Glutamatergic neuron (in vitro differentiated cells): Measurements from ENCODE around the gene SLC28A3. TPM values are rescaled to one million over a fixed set of nuclear protein-coding genes. Genes with fewer than 3 reads are reported as not detected.
"Not testable (repeated sequence)": the region's sequence is repeated elsewhere in the genome, so short reads cannot be mapped to it uniquely, and the experiment has no call there.

Experiments
- DNase-seq: peaks from one replicate; pipeline ENCODE4 v3.0.0; 2022
- H3K27ac Mint-ChIP-seq: one replicate; pipeline ENCODE4 v1.8.0; 2020; ENCODE audit warnings: mild to moderate bottlenecking, mixed read lengths, inconsistent platforms; ENCODE audit not compliant: unreplicated experiment
- H3K27me3 Mint-ChIP-seq: one replicate; pipeline ENCODE4 v1.8.0; 2020; ENCODE audit warnings: mild to moderate bottlenecking, moderate library complexity, mixed read lengths, inconsistent platforms; ENCODE audit not compliant: unreplicated experiment
- H3K36me3 Mint-ChIP-seq: one replicate; pipeline ENCODE4 v1.8.0; 2020; ENCODE audit warnings: mild to moderate bottlenecking, mixed read lengths, inconsistent platforms; ENCODE audit not compliant: unreplicated experiment
- H3K4me1 Mint-ChIP-seq: one replicate; pipeline ENCODE4 v1.8.0; 2020; ENCODE audit warnings: mild to moderate bottlenecking, low read depth, mixed read lengths, inconsistent platforms; ENCODE audit not compliant: unreplicated experiment
- H3K4me3 Mint-ChIP-seq: one replicate; pipeline ENCODE4 v1.8.0; 2020; ENCODE audit warnings: mild to moderate bottlenecking, mixed read lengths, inconsistent platforms; ENCODE audit not compliant: unreplicated experiment
- H3K9me3 Mint-ChIP-seq: one replicate; pipeline ENCODE4 v1.8.0; 2020; ENCODE audit warnings: mild to moderate bottlenecking, moderate library complexity, mixed read lengths, inconsistent platforms; ENCODE audit not compliant: unreplicated experiment
- total RNA-seq: library from RNA; stranded (reverse); fragmentation: NEBNext Ultra II Directional; extraction: Animal tissue kit (Norgen Biotek cat#: 25700); gene quantifications from one replicate; pipeline ENCODE4 v1.2.1, GENCODE V29; 2021; ENCODE audit not compliant: unreplicated experiment
- TF ChIP-seq, protein P1 (sequence below): fragments of 200-600 bp; sonication (generic); IDR thresholded peaks from one replicate; pipeline ENCODE4 v1.5.0; 2021; ENCODE audit not compliant: partially characterized antibody, unreplicated experiment

The SLC28A3 gene
- total RNA-seq, 1 donor from 2014 or later, result not detected

DNA sequence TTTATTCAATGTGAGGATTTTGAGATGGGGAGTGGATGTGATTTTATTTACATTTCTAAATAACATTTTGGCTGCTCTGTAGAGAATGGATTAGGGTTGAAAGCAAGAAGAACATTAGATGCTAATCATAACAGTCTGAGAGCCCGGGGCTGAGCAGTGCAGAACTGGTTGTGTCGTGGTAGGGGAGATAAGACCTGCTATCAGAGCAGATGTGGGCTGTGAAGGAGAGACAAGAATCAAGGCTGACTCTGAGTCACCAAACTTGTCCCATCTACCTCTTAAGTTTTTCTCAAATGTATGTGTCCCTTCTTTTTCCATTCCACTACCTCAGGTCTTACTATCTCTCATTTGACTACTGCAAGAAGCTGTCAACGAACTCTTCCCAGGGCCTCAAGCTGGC lies 35.4 kb upstream of the SLC28A3 start:
- TF ChIP-seq, protein P1, sequence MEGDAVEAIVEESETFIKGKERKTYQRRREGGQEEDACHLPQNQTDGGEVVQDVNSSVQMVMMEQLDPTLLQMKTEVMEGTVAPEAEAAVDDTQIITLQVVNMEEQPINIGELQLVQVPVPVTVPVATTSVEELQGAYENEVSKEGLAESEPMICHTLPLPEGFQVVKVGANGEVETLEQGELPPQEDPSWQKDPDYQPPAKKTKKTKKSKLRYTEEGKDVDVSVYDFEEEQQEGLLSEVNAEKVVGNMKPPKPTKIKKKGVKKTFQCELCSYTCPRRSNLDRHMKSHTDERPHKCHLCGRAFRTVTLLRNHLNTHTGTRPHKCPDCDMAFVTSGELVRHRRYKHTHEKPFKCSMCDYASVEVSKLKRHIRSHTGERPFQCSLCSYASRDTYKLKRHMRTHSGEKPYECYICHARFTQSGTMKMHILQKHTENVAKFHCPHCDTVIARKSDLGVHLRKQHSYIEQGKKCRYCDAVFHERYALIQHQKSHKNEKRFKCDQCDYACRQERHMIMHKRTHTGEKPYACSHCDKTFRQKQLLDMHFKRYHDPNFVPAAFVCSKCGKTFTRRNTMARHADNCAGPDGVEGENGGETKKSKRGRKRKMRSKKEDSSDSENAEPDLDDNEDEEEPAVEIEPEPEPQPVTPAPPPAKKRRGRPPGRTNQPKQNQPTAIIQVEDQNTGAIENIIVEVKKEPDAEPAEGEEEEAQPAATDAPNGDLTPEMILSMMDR, result no peak
- Mint-ChIP-seq H3K27me3 (no peaks in the 10 kb centered on the region), H3K27ac (no peak overlapping the region), H3K9me3 (no peaks in the 10 kb centered on the region), H3K4me3 (no peak overlapping the region), H3K4me1 (no peaks in the 10 kb centered on the region), H3K36me3 (no peaks in the 10 kb centered on the region)
- DNase-seq, result no peak

DNA sequence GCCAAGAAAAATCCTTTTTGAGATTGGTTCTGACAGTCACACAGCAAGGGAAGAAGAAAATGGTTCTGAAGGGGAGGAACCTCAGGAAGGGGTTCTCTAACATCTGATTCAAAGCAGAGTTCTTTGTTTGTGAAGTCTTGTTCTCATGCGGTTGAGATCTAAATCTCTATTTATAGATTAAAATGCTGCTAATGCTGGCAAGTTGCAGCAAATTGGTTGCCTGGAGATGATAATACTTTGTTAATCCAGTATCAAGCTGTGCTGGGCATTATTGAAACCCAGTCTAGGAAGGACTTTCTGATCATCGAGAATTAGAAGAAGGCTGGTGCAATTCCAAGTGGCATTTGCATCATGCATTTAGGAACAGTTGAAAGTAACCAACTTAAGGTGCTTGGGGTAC lies 34.0 kb upstream of the SLC28A3 start:
- no peak overlapping the region for H3K27ac Mint-ChIP-seq
- no peak overlapping the region for H3K4me3 Mint-ChIP-seq
- TF ChIP-seq, protein P1, result no peak
- DNase-seq, result no peak
- H3K36me3 Mint-ChIP-seq, result no peaks in the 10 kb centered on the region
- H3K4me1 Mint-ChIP-seq, result no peaks in the 10 kb centered on the region
- no peaks in the 10 kb centered on the region for H3K9me3 Mint-ChIP-seq
- peaks cover 3% of the 10 kb centered on the region for H3K27me3 Mint-ChIP-seq

DNA sequence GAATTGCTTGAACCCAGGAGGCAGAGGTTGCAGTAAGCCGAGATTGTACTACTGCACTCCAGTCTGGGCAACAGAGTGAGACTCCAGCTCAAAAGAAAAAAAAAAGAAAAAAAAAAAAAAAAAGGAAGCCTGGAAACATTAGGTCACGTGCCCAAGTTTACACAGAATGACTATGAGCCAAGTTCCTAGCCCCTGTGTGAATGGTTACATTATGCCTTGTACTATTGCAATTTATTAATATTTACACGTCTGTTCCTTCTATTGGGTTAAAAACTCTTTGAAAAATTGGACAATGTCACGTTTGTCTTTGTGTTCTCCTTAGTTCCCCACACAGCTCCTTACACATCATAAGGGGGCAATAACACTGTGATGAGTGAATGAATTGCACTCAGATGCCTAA lies 33.5 kb upstream of the SLC28A3 start:
- no peak for DNase-seq
- Mint-ChIP-seq H3K4me1 (no peaks in the 10 kb centered on the region), H3K9me3 (no peaks in the 10 kb centered on the region), H3K27me3 (peaks cover 4% of the 10 kb centered on the region), H3K36me3 (no peaks in the 10 kb centered on the region), H3K27ac (no peak overlapping the region), H3K4me3 (no peak overlapping the region)
- TF ChIP-seq, protein P1, result no peak

DNA sequence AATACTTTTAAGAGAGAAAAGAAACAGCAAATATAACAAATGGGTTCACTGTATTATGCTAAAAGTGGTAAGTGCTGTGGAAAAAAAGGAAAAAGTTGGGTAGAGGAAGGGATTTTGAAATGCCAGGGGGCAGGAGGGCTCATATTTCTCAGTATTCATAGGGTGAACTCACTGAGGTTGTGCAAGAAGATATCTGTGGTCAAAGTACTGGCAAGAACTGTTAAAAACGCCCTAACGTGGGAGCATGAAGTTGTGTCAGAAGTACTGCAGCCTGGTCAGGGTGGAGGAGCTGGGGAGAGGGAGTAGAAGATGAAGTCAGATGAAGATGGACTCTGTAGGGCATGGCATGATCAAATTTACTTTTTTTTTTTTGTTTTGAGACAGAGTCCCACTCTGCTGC lies 31.2 kb upstream of the SLC28A3 start:
- H3K36me3 Mint-ChIP-seq, result no peaks in the 10 kb centered on the region
- H3K4me3 Mint-ChIP-seq, result no peak overlapping the region
- TF ChIP-seq, protein P1, result no peak
- H3K4me1 Mint-ChIP-seq, result no peaks in the 10 kb centered on the region
- H3K27me3 Mint-ChIP-seq, result peaks cover 4% of the 10 kb centered on the region
- H3K9me3 Mint-ChIP-seq, result no peaks in the 10 kb centered on the region
- DNase-seq, result no peak
- no peak overlapping the region for H3K27ac Mint-ChIP-seq

DNA sequence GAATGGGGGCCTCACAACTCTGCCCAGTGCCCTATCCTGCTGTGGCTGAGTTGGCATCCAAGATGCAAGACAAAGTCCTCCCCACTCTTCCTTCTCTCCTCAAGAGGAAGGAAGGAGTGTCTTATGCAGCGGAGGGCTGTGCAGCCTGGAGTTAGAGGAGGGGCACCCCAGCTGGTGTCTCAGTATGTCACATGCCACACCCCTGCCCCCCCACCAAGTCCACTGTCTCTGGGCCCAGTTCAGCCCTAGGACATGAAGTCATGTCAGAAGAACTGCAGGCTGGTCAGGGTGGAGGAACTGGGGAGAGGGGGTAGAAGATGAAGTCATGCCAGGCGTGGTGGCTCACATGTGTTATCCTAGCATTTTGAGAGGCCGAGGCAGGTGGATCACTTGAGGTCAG lies 28.0 kb upstream of the SLC28A3 start:
- TF ChIP-seq, protein P1, result no peak
- peaks cover 6% of the 10 kb centered on the region for H3K36me3 Mint-ChIP-seq
- no peak overlapping the region for H3K4me3 Mint-ChIP-seq
- H3K9me3 Mint-ChIP-seq, result no peaks in the 10 kb centered on the region
- no peak overlapping the region for H3K27ac Mint-ChIP-seq
- H3K27me3 Mint-ChIP-seq, result peaks cover 8% of the 10 kb centered on the region
- no peak for DNase-seq
- no peaks in the 10 kb centered on the region for H3K4me1 Mint-ChIP-seq

DNA sequence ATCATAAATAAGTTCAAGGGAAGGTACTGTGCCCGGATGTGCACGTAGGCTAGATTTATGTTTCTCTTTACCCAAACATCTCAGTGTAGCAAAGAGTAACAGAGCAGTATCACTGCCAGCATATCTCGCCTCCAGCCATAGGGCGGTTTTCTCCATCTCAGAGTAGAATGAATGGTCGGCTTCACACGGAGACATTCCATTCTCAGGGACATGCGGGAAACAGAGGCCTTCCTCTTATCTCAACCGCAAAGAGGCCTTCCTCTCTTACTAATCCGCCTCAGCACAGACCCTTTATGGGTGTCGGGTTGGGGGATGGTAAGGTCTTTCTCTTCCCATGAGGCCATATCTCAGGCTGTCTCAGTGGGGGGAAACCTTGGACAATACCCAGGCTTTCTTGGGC lies 27.2 kb upstream of the SLC28A3 start:
- not testable (repeated sequence) for H3K27me3 Mint-ChIP-seq, H3K36me3 Mint-ChIP-seq, DNase-seq, H3K4me1 Mint-ChIP-seq, H3K9me3 Mint-ChIP-seq, H3K27ac Mint-ChIP-seq, H3K4me3 Mint-ChIP-seq
